GM12801 (cell line): ENCODE measurements around the gene ADTRP.

Experiments
- TF ChIP-seq, protein P1 (sequence below): IDR thresholded peaks from one replicate; pipeline ENCODE4 v1.5.1; 2011; ENCODE audit warnings: control low read depth; ENCODE audit not compliant: insufficient read length; ENCODE audit errors: extremely low read depth

Gene ADTRP

DNA sequence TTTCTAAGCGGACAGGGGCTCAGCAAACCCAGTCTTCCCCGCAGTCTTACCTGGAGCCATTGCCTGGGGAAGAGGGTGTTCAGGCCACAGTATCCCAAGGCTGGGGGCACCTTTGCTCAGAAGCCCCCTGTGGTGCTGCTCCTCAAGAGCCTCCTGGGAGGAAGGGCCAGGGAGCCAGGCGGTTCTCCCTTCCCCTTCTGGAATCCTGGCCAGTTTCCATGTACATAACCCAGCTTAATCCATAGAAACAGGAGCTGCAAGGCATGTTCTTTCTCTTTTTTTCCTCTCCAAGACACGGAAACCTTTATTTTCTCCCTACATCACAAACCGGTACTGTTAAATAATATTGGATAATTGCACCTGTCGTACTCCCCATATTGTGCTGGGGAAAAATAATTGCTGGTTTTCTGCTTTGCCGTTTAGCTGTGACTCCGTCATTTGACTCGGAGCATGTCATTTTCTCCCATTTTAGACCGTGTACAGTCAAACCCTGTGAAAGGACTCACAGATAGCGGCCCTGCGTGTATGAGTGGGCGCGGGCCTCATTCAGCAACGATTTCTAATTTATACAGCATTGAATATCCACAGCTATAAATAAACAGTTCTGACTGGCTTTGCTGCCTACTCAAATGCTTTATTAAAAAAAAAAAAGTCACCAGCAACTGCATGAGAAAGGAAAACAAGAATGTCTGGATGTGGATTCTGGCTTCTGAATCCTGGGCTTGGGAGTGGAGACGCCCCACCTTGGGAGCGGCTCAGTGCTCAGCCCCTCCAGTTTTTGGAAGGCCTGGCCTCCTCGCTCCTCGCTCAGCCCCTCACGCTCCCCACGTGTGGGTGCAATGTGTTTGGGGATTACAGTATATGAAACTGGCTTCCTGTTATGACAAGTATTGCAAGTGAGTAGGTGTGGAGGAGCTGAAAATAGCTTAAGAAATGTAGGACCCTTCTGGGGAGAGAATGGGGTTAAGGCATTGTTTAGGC lies 67.3 kb downstream of the ADTRP start:
- TF ChIP-seq, protein P1, sequence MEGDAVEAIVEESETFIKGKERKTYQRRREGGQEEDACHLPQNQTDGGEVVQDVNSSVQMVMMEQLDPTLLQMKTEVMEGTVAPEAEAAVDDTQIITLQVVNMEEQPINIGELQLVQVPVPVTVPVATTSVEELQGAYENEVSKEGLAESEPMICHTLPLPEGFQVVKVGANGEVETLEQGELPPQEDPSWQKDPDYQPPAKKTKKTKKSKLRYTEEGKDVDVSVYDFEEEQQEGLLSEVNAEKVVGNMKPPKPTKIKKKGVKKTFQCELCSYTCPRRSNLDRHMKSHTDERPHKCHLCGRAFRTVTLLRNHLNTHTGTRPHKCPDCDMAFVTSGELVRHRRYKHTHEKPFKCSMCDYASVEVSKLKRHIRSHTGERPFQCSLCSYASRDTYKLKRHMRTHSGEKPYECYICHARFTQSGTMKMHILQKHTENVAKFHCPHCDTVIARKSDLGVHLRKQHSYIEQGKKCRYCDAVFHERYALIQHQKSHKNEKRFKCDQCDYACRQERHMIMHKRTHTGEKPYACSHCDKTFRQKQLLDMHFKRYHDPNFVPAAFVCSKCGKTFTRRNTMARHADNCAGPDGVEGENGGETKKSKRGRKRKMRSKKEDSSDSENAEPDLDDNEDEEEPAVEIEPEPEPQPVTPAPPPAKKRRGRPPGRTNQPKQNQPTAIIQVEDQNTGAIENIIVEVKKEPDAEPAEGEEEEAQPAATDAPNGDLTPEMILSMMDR = no peak

DNA sequence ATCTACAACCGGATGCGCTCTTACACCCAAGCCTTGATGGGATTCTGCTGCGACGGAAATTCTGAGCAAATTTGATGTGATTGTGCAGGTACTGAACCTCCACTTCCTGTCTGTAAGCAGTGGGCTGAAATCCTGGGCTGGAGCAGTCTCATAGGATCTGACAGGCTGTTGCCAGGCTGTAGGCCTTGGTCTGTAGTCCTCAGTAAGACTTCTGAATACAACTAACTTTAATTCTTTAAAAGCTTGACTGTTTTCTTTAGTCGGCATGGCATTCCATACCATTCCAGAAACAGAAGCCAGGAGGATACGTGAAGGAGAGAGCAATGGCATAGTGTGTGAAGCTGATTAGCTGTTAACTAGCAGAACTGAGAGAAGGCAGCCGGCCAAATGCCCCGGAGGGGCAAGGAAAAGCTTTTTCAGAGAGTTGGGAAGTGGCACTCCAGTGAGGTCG lies 68.3 kb downstream of the ADTRP start:
- TF ChIP-seq, protein P1 = no peak

DNA sequence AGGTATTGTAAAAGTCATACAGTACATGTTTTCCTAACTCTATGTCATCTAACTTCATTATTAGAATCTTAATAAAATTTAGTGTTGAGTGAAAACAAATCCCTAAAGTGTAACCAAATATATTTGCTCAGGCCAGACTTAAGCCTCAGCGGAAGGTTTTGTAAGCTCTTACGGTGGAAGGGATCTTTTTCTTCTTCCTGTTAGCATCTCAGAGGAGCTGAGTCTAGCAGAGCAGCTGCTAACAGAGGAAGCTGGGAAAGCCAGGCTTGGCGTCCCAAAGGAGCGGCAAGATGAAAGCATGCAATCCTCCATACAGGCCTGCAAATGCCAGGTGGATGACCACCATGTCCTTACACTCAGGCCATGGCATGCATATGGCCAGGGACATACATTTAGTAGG lies 72.4 kb downstream of the ADTRP start:
- TF ChIP-seq, protein P1 = no peak

DNA sequence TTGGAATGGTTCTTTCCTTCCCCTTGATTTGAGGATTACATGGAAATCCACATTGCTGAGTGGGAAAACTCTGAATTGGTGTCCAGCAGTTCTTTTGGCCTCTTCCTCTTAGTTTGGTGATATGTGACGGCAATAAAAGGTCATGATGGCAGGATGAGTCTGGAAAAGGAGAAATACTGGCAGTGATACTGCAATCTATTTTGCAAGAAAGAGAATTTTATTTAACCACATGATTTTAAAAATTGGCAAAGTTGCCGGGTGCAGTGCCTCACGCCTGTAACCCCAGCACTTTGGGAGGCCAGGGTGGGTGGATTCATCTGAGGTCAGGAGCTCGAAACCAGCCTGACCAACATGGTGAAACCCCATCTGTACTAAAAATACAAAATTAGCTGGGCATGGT lies 73.1 kb downstream of the ADTRP start:
- TF ChIP-seq, protein P1 = no peak

DNA sequence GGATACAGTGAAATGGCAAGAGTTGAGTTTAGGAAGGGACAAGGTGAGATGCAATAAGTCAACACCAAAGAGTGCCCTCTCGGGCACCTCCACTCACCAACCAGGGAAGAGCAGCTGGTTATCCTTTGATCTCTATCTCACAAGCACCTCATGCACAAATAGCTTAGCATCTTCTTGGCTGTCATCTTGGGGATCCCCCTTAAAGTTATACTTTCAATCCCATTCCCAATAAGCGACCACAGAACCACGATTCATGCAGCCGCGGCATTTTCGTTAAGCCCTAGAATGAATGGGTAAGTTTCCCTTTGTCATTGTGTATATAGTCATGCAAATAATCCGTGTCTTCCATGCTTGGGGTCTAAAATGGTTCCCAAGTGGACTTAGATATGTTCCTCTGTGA lies 73.5 kb downstream of the ADTRP start:
- TF ChIP-seq, protein P1 = no peak

DNA sequence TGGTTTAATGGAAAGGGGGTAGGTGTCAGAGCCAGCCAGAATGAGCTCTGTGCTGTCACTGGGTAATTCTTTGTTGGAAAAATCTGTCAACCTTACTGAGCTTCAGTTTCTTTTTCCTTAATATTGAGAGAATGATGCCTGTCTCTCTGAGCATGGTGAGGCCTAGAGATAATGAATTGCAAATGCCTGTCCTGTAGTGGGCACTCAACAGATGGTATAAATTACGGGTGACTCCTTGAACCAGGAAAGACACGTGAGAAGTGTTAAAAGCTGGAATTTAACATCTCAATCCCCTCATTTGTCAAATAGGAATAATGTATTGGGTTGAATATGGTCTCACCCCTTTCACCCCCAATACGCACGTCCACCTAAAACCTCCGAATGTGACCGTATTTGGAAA lies 74.9 kb downstream of the ADTRP start:
- TF ChIP-seq, protein P1 = no peak

DNA sequence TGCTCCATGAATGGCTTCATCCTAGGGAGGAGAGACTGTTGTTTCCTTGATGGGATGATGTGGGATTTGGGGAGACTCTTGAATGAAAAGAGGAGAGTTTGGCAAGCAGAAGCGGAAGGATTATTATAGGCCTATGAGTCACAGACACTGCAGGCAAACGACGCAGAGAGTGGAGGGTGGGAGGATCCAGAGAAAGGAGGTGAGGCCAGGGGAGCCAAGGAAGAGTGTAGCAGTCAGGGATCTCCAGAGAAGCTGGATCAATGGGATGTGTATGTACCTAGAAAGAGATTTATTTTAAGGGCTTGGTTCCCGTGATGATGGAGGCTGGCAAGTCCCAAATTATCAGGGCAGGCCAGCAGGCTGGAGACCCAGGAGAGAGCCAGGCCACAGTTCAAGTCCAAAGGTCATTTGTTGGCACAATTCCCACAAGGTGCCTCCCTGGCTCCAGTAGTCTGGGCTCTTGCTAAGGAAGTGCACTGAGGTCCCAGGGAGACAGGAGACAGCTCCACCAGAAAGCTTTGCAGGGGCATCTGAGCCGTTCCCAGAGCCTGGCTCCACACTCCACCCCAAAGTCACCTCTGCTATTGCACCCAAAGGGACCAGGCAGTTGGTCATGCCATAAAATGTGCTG lies 76.0 kb downstream of the ADTRP start:
- TF ChIP-seq, protein P1 = no peak
